K562 (cell line): ENCODE results near the gene DPEP2. TPM values are rescaled to one million over a fixed set of nuclear protein-coding genes. Genes with fewer than 3 reads are reported as not detected.

Experiments
- ATAC-seq: fragments of 200-7000 bp; cut with Tn5 transposase; 3 replicates; pipeline ENCODE4 v1.9.1; 2020; ENCODE audit warnings: moderate library complexity
- BruUV-seq: library from RNA; stranded (reverse); fragments of 400-500 nt; replicated peaks from 2 replicates; lab custom pipeline; 2021; lab: Mats Ljungman, UMichigan
- CTCF ChIA-PET: fragments of 300-600 bp; formaldehyde crosslinking; extraction: SDS; loops from one replicate; lab custom pipeline; 2021; ENCODE audit warnings: low intra/inter-chr PET ratio; lab: Yijun Ruan, JAX
- POLR2A ChIA-PET: fragments of 300-600, 350-650 bp; sonication (Branson Sonifier 250); formaldehyde crosslinking; extraction: SDS; loops from one replicate; lab custom pipeline; 2021; ENCODE audit warnings: antibody characterized with exemption, inconsistent platforms; lab: Yijun Ruan, JAX
- DNase-seq, 4 experiments: peaks; one replicate each; pipeline versions ENCODE4 v3.0.0 to v3.0.0-alpha.2; 2011 to 2018; ENCODE audit warnings: low spot score in 3 of 4, mixed read lengths in 3 of 4; ENCODE audit errors: extremely low read depth in 1 of 4
- FAIRE-seq: peaks from 2 replicates; lab custom pipeline; 2011; peaks lifted over from hg19 to GRCh38; lab: Jason Lieb, UNC
- H2AFZ ChIP-seq: 2 replicates; pipeline ENCODE4 v1.6.0; 2011; ENCODE audit warnings: low read depth, low read length, control low read depth, inconsistent platforms
- H3K27ac ChIP-seq: fragments of 200-600 bp; 3 replicates; pipeline ENCODE4 v1.8.0; 2011; ENCODE audit warnings: low read depth, mild to moderate bottlenecking, control low read depth, inconsistent platforms, low read length, moderate library complexity, mixed read lengths; ENCODE audit errors: extremely low read depth
- H3K27me3 ChIP-seq, 2 experiments: fragments of 300-600 bp in 1 of 2; 2 replicates in 1 of 2; 3 replicates in 1 of 2; pipeline versions ENCODE4 v1.6.0 to v1.8.0; 2011; ENCODE audit warnings: inconsistent platforms in 2 of 2, low read length in 2 of 2, mild to moderate bottlenecking in 1 of 2, mixed read lengths in 1 of 2, moderate library complexity in 1 of 2; ENCODE audit not compliant: control insufficient read depth in 2 of 2, insufficient read depth in 2 of 2
- H3K36me3 ChIP-seq: fragments of 300-600 bp; 3 replicates; pipeline ENCODE4 v1.8.0; 2011; ENCODE audit warnings: mild to moderate bottlenecking, low read length, inconsistent platforms; ENCODE audit not compliant: control insufficient read depth, insufficient read depth
- H3K4me1 ChIP-seq, 2 experiments: fragments of 200-600 bp in 1 of 2; replicated peaks in 1 of 2; 2 replicates in 1 of 2; 3 replicates in 1 of 2; pipeline versions ENCODE4 v1.5.1 to v1.8.0; 2011; ENCODE audit warnings: inconsistent platforms in 2 of 2, low read length in 2 of 2, mild to moderate bottlenecking in 1 of 2, mixed read lengths in 1 of 2, moderate library complexity in 1 of 2; ENCODE audit not compliant: control insufficient read depth in 2 of 2, insufficient read depth in 2 of 2
- H3K4me2 ChIP-seq: 2 replicates; pipeline ENCODE4 v1.6.1; 2011; ENCODE audit warnings: low read length, control low read depth, inconsistent platforms, mixed read lengths; ENCODE audit not compliant: insufficient read depth
- H3K4me3 ChIP-seq: fragments of 200-600 bp; sonication (generic), shearing (Covaris generic); 2 replicates; pipeline ENCODE4 v1.5.1; 2016; ENCODE audit warnings: control low read depth, inconsistent platforms
- H3K79me2 ChIP-seq: fragments of 200-600 bp; 3 replicates; pipeline ENCODE4 v1.8.0; 2011; ENCODE audit warnings: low read length, inconsistent platforms; ENCODE audit not compliant: control insufficient read depth, insufficient read depth
- H3K9ac ChIP-seq, 2 experiments: 2 replicates each; pipeline versions ENCODE4 v1.6.0 to v1.6.1; 2011; ENCODE audit warnings: low read depth in 2 of 2, low read length in 2 of 2, control low read depth in 1 of 2, inconsistent platforms in 1 of 2, mild to moderate bottlenecking in 1 of 2, mixed read lengths in 1 of 2; ENCODE audit not compliant: insufficient read depth in 1 of 2
- H3K9me1 ChIP-seq: one replicate; pipeline ENCODE4 v1.6.0; 2011; ENCODE audit warnings: inconsistent platforms, mild to moderate bottlenecking, low read length, moderate library complexity; ENCODE audit not compliant: control insufficient read depth, insufficient read depth
- H3K9me3 ChIP-seq: replicated peaks from 2 replicates; pipeline ENCODE4 v1.5.1; 2011; ENCODE audit warnings: low read depth, low read length, inconsistent platforms; ENCODE audit not compliant: control insufficient read depth, insufficient read depth
- H4K20me1 ChIP-seq: replicated peaks from 2 replicates; pipeline ENCODE4 v1.6.1; 2011; ENCODE audit warnings: low read length, inconsistent platforms, mixed read lengths; ENCODE audit not compliant: control insufficient read depth, insufficient read depth
- ATF4 ChIP-seq: fragments of 450-650 bp; formaldehyde crosslinking; IDR thresholded peaks from 2 replicates; pipeline ENCODE4 v1.4.0; 2022; ENCODE audit warnings: mild to moderate bottlenecking, moderate library complexity
- BRF2 ChIP-seq: IDR thresholded peaks from 3 replicates; pipeline ENCODE4 v1.6.1; 2011; ENCODE audit warnings: borderline replicate concordance, mild to moderate bottlenecking; ENCODE audit not compliant: insufficient read length, insufficient read depth
- CAMTA2 ChIP-seq: fragments of 250-450 bp; sonication (Bioruptor Pico); conservative IDR thresholded peaks from 2 replicates; pipeline ENCODE4 v1.5.1; 2022
- CBX1 ChIP-seq: sonication (generic); IDR thresholded peaks from 2 replicates; pipeline ENCODE4 v1.6.1; 2016; ENCODE audit warnings: antibody characterized with exemption, low read depth, mild to moderate bottlenecking
- CBX3 ChIP-seq, 2 experiments: IDR thresholded peaks; 1 replicate in 1 of 2; 2 replicates in 1 of 2; pipeline ENCODE4 v1.6.1; 2012; ENCODE audit warnings: inconsistent platforms in 2 of 2, low read length in 2 of 2, borderline replicate concordance in 1 of 2, control low read depth in 1 of 2
- ESRRB ChIP-seq: fragments of 250-450 bp; sonication (Bioruptor Pico); IDR thresholded peaks from 2 replicates; pipeline ENCODE4 v1.5.0; 2020; ENCODE audit warnings: mild to moderate bottlenecking, moderate library complexity, borderline replicate concordance
- NFE2L1 ChIP-seq: fragments of 450-650 bp; IDR thresholded peaks from 2 replicates; pipeline ENCODE4 v1.6.1; 2016; ENCODE audit warnings: missing genetic modification characterization, low read depth, mild to moderate bottlenecking, missing compliant biosample characterization, moderate library complexity, borderline replicate concordance
- PML ChIP-seq: IDR thresholded peaks from 2 replicates; pipeline ENCODE4 v1.6.1; 2012; ENCODE audit warnings: low read length, inconsistent platforms
- POLR2AphosphoS2 ChIP-seq: IDR thresholded peaks from 2 replicates; pipeline ENCODE4 v1.6.1; 2012; ENCODE audit warnings: low read length, improper control_type of control experiment
- RBM17 ChIP-seq: fragments of 200-400 bp; formaldehyde crosslinking; IDR thresholded peaks from 2 replicates; pipeline ENCODE4 v1.6.1; 2017; ENCODE audit warnings: low read depth, mild to moderate bottlenecking, low read length, borderline replicate concordance
- SETDB1 ChIP-seq: IDR thresholded peaks from one replicate; pipeline ENCODE4 v1.6.1; 2012; ENCODE audit warnings: low read length, control low read depth, inconsistent platforms
- STAT5B ChIP-seq: fragments of 250-450 bp; sonication (Bioruptor Pico); IDR thresholded peaks from 2 replicates; pipeline ENCODE4 v1.8.0; 2021; ENCODE audit warnings: mild to moderate bottlenecking, inconsistent platforms
- TEAD2 ChIP-seq: fragments of 450-650 bp; IDR thresholded peaks from 2 replicates; pipeline ENCODE4 v1.6.1; 2016; ENCODE audit warnings: missing genetic modification characterization, control low read depth, missing compliant biosample characterization
- XRCC4 ChIP-seq: IDR thresholded peaks from one replicate; pipeline ENCODE4 v1.6.1; 2011; ENCODE audit not compliant: insufficient read depth, insufficient read length; ENCODE audit errors: extremely low read depth
- ZNF561 ChIP-seq: fragments of 450-650 bp; formaldehyde crosslinking; conservative IDR thresholded peaks from 2 replicates; pipeline ENCODE4 v1.4.0; 2020; ENCODE audit warnings: mild to moderate bottlenecking, moderate library complexity
- WGBS: fragments of 100-300 bp; shearing (Covaris generic); methylation state at CpG from one replicate; pipeline ENCODE4 v1.1.6; 2016; ENCODE audit warnings: low coverage, mixed read lengths; ENCODE audit not compliant: insufficient coverage; ENCODE audit errors: missing lambda C conversion rate; 5-methylcytosine and 5-hydroxymethylcytosine counted together
- in situ Hi-C: fragments of 300-500 bp; cut with MboI; formaldehyde crosslinking; loops from 4 replicates; pipeline ENCODE4 v1.15.0; 2018; ENCODE audit warnings: inconsistent platforms, mixed read lengths
- intact Hi-C: fragments of 100-400 bp; cut with micrococcal nuclease; formaldehyde crosslinking; loops from 2 replicates; pipeline ENCODE4 v1.14.2; 2022
- polyA plus RNA-seq, 8 experiments: library from polyadenylated mRNA; depleted of rRNA in 4 of 8; stranded (reverse) in 5 of 8; unstranded in 3 of 8; fragments of >200 nt; fragmentation: Nextera tagmentation in 2 of 8; fragmentation: Illumina TruSeq in 1 of 8; extraction: Ambion mirVana in 2 of 8; extraction: Trizol in 1 of 8; gene quantifications; 2 replicates each; pipeline versions ENCODE4 v1.2.1 to v1.2.3, GENCODE V29; 2011 to 2014; ENCODE audit warnings: inconsistent platforms in 1 of 8, missing spikeins in 1 of 8
- total RNA-seq, 7 experiments: library from RNA; depleted of rRNA in 6 of 7; stranded (reverse); fragments of >200 nt in 6 of 7; fragmentation: Illumina TruSeq in 2 of 7; extraction: Trizol in 2 of 7; gene quantifications; 2 replicates each; pipeline versions ENCODE4 v1.2.1 to v1.2.3, GENCODE V29; 2011 to 2021; ENCODE audit warnings: low replicate concordance in 1 of 7
- TF ChIP-seq, protein P1 (sequence below): conservative IDR thresholded peaks from 2 replicates; pipeline ENCODE4 v1.6.1; 2011; ENCODE audit warnings: low read depth, mild to moderate bottlenecking, low read length; ENCODE audit not compliant: control insufficient read depth

The DPEP2 gene
- total and polyA plus RNA-seq, 9 of the 15 experiments (the other 6 are each of a cell fraction or from before 2014, with no cell fraction given): 0.14 to 1.2 (median 0.38) TPM

- H3K36me3 ChIP-seq: peaks cover 33% of the 10 kb centered on the region; the same call in 2 of the 3 replicates
- H4K20me1 ChIP-seq: no peaks in the 10 kb centered on the region
- H3K27me3 ChIP-seq: no peaks in the 10 kb centered on the region
- intact Hi-C loops (loop anchor here (10.0 kb wide), 1 partner anchor 163 kb away; the partner anchor contains the start of gene NRN1L), in situ Hi-C loops (loop anchor here (10.0 kb wide), 2 partner anchors 233 to 373 kb away; no protein-coding TSS in a partner anchor)
- no peak overlapping the region for H2AFZ ChIP-seq
- no peaks in the 10 kb centered on the region for H3K4me1 ChIP-seq
- CTCF ChIA-PET: no interaction called here
- no peak for ATAC-seq
- no peaks in the 10 kb centered on the region for H3K9me3 ChIP-seq
- TF ChIP-seq ESRRB (CRISPR knock-in tag): no peak
- TF ChIP-seq BRF2: no peak
- no peak for TF ChIP-seq CBX3 (IDR thresholded peaks at IDR 0.05; ENCODE audit: borderline replicate concordance in 1 of 2, low read length in 2 of 2)
- TF ChIP-seq RBM17: no peak
- no peak for TF ChIP-seq CBX1
- TF ChIP-seq STAT5B: no peak
- no peak for TF ChIP-seq PML
- TF ChIP-seq, protein P1, sequence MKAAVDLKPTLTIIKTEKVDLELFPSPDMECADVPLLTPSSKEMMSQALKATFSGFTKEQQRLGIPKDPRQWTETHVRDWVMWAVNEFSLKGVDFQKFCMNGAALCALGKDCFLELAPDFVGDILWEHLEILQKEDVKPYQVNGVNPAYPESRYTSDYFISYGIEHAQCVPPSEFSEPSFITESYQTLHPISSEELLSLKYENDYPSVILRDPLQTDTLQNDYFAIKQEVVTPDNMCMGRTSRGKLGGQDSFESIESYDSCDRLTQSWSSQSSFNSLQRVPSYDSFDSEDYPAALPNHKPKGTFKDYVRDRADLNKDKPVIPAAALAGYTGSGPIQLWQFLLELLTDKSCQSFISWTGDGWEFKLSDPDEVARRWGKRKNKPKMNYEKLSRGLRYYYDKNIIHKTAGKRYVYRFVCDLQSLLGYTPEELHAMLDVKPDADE: no peak
- TF ChIP-seq SETDB1: no peak
- TF ChIP-seq TEAD2 (tag): no peak
- TF ChIP-seq ZNF561 (CRISPR knock-in tag): no peak
- no peak for TF ChIP-seq POLR2AphosphoS2
- TF ChIP-seq NFE2L1 (tag): no peak
- no peak for TF ChIP-seq CAMTA2
- no peak for TF ChIP-seq ATF4
- TF ChIP-seq XRCC4: no peak
- H3K9ac ChIP-seq: no peak overlapping the region
- WGBS: 96% methylated on average over 2 of the region's 2 CpGs
- DNase-seq: no peak
- no peak overlapping the region for H3K4me2 ChIP-seq
- no TSS peak for BruUV-seq
- POLR2A ChIA-PET: interaction anchor here (0.6 kb wide), 1 partner anchor 48 kb away, joined by 3 read pairs; no protein-coding TSS in a partner anchor
- no peak overlapping the region for H3K27ac ChIP-seq
- H3K4me3 ChIP-seq: no peak overlapping the region
- no peaks in the 10 kb centered on the region for H3K9me1 ChIP-seq
- H3K79me2 ChIP-seq: no peaks in the 10 kb centered on the region
- FAIRE-seq: no peak
Measured at GRCh38 chr16:68047987-68048386, 48.7 kb upstream of the DPEP2 start.
